ENCODE measurements around the gene SLC4A5.
"Not testable (repeated sequence)": the region's sequence is repeated elsewhere in the genome, so short reads cannot be mapped to it uniquely, and the experiment has no call there.

The SLC4A5 gene

DNA sequence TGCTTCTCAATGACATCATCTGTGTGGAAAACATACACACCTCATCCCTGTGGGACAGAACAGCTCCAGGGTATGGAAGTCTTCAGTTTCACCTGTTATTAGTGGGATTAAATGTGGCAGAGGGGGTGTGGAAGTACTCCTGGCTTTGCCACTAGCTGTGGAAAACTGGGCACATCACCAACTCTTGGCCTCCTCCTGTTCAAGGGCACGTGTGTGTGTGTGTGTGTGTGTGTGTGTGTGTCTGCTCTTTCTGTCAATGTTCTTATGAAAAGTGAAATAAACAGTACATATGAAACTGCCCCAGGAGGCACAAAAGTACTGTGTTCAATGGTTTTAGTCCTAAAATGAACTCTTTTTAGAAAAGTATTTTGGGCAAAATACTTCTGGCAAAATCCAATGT is 78.9 kb downstream of the SLC4A5 start:
- DNase-seq (ENCODE audit: low spot score): no peak

DNA sequence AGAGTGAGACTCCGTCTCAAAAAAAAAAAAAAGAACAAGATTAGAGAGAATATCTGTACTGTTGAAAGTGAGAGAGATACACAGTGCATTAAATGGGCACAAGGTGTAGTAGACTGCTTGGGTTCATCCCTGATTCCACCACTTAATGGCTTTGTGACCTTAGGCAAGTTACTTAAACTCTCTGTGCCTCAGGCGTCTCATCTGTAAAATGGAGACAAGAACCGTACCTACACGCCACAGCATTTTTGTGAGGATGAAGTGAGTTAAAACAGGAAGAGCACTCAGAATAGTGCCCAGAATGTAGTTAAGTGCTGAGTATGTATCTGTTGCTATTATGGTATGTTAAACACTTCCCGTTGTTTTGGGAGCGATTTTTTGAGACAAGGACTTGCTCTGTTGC is 80.5 kb downstream of the SLC4A5 start:
- no peak for DNase-seq (ENCODE audit: low spot score)

DNA sequence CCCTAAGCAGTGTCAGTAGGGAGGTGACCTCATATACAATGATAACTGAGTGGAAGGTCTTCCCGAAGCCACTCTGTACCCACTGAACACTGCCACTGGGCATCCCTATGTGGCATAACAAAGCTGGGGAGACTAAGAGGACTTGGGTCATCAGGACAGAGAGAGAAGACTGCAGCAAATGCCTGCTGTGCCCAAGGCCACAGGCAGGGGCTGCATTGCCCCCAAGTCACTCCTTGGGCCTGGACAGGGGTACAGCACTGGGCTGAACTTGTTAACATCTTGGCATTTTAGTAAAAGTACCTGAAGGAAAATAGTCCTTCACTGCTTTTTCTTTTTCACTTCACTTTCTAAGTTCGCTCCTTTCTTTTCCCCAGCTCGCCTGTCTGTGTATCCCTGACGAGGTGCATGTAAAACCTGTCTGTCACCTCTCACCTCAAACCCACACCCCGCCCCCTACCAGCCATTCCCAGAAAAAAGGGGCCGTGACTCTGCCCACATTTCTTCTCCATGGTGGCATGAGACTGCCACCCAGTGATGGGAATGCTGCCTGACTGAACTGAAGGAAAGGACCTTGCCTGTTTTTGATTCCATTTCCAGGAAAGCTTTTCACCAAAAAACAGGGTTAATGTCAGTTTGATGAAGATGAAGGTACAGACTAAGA is 81.9 kb downstream of the SLC4A5 start:
- peak; percentile 35 for DNase-seq (ENCODE audit: low spot score)

DNA sequence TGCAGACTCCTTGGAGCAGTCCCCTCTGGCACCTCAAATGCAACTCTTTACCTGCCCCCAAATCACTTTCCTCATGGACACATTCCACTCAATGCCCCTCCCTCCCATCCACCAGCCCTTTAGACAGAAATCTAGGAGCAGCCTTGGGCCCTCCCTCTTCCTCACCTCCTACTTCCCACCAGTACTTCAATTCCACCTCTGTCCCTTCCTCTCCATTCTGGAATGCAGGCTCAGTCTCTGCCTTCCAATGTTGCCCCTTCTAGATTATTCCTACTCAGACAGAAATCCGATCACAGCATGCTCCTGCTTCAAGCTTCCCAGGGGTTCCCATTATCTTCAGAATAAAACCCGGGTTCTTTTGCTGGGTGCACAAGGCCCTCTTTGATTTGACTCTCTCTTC is 82.7 kb downstream of the SLC4A5 start:
- no peak for DNase-seq (ENCODE audit: low spot score)

DNA sequence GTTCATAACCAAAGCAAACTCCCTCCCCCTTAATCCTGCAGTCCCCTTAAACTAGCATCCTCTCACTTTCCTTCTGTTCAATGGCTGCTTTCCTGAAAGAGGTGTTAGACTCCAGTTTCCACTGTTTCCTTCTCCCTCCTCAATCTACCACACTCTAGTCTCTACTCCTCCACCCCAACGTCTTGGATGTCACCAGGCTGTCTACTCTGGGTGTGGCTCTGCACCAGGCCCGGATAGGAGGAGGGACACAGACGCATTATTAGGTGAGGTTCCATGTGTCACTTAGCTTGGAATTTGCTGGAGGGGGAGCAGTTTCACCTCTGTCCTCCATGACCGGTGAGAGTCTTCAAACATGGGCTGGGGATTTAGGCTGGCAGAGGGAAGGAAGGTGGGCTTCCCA is 83.5 kb downstream of the SLC4A5 start:
- no peak for DNase-seq (ENCODE audit: low spot score)

DNA sequence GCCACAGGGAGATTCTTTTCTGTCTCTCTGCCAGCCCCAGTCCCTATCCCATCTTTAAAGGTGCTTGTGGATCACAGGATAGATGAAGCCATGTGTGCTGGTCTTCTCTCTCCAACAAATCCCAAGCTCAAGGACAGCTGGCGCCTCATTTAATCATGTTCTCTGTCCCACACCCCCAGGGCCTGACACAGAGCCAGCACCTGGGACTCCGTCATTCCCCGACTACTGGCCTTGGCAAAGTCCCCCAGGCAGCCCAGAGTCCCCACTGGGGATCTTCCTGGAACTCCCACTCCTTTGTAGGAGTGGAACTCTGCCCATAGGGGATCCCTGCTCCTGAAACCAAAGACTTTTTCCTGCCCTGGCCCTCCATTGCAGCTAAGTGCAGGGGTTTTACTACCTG is 84.0 kb downstream of the SLC4A5 start:
- no peak for DNase-seq (ENCODE audit: low spot score)

DNA sequence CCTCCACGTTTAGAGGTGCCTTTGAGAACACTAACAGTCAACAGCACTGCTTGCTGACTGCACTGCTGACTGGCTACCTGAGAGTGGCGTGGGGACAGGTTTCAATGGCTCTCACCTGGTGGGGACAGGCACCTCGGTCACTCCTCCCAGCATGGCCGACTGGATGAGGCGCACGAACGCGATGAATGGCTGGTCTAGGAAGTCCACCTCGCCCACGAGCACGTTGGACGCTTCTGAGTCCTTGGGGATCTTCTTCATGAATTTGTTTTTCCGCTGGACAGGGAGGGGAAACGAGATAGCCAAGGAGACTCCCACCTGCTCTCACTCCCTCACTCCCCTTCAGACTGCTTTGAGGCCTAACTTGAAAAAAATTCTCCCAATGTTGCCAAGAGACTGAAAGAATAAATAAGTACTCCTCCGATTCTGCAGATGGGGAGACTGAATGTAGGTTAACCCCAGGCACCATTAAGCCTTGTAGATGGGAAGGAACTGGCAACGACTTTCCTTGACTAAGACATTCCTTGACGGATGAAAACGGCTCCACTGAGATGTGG is 87.5 kb downstream of the SLC4A5 start:
- DNase-seq (ENCODE audit: low spot score): no peak

DNA sequence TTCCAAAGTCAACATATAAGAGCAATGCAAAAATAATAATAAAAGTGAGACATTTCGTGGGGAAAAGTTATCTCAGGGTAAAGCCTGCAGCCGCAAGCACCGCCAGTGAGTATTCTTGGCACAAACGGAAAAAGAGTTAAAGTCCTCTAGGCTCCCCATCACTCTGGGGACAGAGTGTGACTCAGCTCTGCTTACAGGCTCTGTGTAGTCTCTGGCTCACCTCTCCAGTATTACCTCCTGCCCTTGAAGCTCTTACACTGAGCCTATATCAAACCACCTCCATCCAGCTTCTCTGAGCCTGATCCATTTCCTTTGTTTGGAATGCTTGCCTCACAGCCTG is 89.3 kb downstream of the SLC4A5 start:
- no peak for DNase-seq (ENCODE audit: low spot score)

DNA sequence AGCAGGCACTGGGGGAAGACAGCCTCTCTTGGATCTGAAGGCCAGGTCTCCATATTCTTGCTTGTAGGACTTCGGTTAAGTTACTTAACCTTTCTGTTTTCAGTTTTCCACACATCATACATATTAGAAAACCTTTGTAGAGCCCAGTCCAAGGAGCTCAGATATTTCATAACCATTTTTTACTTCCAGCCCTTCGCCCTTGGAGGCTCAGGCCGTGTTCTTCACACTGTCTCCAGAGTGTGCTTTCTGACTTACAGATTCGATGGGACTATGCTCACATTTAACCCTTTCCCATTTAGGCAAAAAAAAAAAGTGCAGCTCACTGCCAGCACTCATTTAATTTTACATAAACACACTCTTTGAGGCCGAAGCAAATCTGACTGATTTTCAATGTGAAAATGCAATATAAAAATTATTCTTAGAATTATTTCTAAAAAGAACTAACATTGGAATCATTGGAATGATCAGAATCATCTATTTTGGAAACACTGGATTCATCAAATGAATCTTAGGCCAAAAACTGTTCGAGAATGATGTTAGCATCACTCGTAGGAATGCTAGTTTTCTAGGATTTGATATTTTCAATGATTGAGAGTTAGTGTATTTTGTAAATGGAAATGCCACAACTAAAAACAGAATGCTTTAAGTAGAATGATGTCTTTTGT is 89.8 kb downstream of the SLC4A5 start:
- DNase-seq (ENCODE audit: low spot score): no peak

DNA sequence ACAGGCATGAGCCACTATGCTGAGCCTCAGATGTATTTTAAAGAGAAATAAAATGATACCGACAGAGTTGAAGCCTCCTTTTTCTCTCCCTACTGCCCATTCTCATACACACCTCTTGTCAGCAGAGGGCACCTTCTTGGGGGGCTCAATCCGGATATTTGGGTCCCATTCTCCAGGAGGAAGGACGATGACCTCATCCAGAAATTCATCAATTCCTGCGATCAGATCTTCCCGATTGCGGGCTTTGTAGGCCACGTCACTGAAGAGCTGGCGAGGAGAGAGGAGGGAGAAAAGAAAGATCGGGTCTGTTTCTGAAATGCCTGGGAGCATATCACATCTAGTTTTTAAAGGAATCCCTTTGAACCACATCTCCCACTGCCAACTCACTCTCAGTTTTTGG is 90.4 kb downstream of the SLC4A5 start:
- no peak for DNase-seq (ENCODE audit: low spot score)

DNA sequence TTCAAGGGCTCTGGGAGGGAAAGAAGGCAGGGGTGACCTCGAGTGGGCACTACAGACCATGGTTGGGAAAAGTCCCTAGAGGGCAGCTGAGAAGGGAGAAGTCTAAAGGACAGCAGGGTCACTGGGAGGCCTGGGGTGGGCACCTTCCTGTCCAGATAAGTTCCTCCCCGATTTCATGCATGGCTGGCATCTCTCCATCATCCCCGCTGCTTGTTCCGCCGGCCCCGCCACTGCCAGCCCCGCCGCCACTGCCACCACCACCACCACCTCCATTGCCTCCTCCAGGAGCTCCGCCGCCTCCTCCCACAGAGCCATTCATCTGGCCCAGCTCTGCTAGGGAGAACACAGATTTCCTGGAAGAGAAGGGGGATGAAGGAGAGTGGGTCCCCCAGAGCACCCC is 91.2 kb downstream of the SLC4A5 start:
- no peak for DNase-seq (ENCODE audit: low spot score)

DNA sequence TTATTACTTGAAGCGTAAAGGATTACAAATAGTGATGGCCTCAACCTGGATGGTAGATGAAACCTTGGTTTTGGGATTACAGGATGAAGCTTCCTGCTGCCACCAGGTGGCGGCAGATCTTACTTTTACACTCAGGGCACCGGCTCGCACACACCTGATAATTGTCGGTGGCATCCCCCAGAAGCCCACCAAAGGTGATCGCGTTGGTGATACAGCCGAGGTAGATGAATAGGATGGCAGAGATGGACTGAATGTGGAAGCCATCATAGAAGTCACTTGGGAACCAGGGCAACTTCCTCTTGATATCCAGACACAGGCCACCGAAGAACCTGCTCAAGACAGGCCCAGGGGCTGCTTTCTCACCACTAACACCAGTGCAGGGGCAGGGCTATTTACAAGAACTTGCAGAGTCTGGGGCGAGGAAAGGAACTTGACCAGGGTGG is 93.0 kb downstream of the SLC4A5 start:
- peak; percentile 61 for DNase-seq (ENCODE audit: low spot score)

DNA sequence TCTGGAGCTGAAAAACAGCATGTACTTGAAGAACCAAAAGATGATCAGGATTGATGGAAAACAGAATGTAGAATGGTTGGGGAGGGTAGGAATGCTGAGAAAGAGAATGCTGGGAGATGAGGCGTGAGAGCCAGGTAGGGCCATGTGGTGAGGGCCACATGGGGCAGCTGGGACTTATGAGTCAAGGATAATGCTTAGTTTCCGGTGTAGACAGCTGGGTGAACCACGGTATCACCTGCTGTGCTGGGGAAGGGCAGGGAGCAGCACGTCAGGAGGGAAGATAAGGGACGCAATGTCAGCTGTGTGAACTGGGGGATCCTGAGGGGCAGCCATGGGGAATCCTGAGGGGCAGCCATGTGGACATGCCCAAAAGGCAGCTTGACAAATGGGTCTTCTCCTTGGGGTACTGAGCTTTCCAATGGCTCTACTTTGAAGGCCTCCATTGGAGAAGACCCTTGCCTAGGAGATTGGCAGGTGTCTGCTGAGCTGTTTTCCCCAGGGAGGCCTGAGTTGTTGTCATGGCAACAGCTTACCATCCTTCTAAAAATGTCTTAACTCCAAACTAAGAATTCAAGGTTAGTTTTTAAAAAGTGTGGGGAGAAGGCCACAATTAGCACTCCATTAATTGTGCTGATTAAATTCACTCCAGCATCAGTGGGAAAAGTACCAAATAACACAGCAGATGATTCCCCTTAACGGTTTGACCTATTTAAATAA is 93.7 kb downstream of the SLC4A5 start:
- no peak for DNase-seq (ENCODE audit: low spot score)

DNA sequence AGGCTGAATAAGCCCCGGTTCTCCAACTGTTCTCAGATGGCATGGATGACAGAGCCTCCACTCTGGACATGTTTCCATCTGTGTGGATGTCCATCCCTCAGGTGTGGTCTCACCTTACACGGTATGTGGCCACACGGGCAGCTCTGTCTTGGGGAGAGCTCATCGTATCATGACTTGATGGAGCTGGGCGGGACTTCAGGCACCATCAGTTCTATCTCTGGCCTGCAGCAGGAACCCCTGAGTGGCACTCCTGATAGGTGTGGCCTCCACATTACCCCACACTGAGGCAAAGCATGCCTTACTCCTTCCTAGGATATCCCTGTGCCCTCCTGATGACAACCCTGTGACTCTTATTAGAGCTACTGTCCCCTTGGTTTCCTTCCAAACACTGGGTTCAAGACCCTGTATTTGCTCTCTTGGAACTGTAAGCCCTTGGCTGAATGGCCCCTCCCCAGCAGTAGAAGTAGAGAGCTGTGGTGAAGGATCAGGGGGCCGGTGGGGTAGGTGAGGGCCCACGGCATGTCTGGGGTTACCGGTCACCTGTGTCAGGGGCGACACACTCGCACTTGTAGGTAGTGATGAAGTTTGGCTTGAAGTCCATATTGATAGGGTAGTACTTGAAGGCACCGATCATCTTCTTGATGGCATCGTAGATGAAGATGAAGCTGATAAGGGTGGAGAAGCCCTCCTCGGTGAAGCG is 96.6 kb downstream of the SLC4A5 start:
- no peak for DNase-seq (ENCODE audit: low spot score)

DNA sequence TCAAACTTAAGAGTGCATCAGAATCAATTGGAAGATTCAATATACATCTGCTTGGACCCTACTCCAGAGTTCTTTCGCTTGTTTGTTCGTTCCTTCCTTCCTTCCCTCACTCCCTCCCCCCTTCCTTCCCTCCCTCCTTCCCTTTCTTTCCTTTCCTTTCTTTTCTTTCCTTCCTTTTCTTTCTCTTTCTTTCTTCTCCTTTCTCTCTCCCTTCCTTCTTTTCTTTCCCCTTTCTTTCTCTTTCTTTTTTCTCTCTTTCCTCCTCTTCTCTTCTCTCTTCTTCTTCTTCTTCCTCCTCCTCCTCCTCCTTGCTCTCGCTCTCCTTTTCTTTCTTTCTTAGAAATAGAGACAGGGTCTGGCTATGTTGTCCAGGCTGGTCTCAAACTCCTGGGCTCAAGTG is 98.9 kb downstream of the SLC4A5 start:
- no peak for DNase-seq (ENCODE audit: low spot score)

DNA sequence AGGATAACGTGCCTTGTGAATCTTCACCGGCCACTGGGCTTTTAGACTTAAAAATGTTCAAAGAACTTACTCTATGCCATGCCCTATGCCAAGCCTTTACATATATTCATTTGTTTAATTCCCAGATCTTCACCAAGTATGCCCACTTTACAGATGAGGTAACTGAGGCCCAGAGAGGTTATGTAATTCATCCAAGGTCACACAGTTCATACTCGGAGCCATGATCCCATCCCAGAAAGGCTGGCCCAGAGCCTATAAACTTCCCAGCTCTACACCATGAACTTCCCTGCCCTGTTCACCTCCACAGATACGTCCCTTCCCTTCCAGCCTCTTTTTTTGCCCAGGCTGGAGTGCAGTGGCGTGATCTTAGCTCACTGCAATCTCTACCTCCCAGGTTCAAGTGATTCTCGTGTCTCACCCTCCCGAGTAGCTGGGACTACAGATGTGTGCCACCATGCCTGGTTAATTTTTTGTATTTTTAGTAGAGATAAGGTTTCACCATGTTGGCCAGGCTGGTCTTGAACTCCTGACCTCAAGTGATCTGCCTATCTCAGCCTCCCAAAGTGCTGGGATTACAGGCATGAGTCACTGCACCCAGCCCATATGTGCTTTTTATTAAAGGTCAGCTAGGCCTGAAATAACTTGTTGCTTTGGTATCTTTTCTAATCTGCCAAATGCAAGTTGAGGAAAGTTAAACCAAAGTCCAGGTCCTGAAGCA is 100.7 kb downstream of the SLC4A5 start:
- no peak for DNase-seq (ENCODE audit: low spot score)

DNA sequence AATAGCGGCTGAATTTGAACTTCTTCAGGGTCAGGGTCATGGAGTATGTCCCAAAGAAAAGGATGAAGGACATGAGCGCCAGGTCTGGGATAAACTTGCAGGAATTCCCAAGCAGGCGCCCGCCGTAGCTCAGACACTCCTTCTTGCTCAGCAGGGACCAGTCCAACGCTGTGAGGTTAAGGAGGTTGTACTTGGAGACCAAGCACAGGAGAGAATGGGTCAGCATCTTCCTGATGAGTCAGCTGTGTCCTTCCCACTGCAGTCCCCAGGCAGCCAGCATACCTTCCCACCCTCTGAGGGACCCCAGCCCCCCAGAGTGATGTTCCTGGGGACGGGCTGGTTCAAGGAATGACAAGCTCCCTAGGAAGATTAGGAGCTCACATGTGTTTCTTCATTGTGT is 103.9 kb downstream of the SLC4A5 start:
- no peak for DNase-seq (ENCODE audit: low spot score)

DNA sequence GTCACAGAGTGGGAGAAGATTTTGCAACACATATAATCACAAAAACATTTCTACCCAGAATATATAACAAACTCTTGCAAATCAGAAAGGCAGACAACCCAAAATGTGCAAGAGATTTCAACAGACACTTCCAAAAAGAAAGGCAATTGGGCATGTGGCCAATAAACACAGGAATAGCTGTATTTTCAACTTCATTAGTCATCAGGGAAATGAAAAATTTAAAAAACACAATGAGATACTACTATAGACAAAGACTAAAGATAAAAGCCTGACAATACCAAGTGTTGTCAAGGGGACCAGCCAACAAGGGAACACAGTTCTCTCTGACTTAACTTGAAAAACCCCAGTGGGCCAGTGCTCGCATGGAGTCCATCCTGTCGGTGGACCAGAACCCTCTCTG is 104.3 kb downstream of the SLC4A5 start:
- no peak for DNase-seq (ENCODE audit: low spot score)

DNA sequence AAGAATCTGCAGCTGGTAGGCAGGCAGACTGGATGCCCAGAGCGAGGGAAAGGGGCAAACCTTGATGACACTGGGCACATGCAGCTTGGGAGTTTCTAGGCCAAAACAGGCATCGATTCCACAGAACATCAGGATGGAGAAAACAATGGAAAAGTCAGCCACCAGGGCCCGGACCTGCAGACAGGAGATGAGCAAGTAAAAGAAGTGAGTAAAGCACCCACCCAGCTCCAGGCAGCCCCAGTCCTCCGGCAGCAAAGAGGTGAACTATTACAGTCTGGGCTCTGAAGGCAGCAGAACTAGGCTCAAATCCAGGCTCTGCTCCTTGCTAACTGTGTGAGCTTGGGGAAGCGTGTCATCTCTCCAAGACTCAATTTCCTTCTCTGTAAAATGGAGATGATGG is 108.2 kb downstream of the SLC4A5 start:
- no peak for DNase-seq (ENCODE audit: low spot score)

DNA sequence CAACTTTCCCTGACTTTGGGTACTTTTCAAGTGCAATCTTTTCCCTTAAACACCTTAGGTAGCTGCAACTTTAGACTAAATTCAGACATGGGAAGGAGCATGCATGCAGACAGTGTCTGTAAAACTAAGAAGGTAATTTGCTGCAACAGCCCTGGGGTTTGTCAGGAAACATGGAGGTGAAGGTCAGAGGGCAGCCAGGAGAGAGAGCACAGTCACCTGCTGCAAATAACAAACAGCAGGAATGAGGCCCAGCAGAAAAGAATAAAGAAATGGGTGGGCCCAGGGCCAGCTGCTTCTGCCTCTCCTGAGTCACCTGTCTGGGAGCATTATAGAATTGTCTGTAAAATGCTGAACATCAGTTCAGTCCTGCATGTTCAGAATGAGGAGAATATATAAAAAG is 109.6 kb downstream of the SLC4A5 start:
- DNase-seq (ENCODE audit: low spot score): no peak

DNA sequence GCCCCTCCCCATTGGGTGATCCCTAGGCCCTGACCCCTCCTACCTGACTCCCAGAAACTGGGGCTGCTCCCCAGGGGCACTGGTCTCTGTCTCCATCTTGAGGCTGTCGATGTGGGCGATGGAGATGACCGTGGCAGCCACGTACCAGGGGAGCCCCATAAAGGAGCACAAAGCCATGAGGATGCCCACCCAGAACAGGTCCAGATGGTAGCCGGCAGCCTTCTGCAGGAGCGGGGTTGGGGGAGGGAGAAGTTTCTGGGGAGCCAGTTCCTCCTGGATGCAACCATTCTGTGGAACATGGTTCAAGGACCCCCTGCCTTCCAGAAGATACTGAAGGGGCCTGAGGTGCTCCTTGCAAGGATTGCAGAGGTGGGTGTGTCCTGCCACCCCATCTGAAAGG is 110.8 kb downstream of the SLC4A5 start:
- no peak for DNase-seq (ENCODE audit: low spot score)

DNA sequence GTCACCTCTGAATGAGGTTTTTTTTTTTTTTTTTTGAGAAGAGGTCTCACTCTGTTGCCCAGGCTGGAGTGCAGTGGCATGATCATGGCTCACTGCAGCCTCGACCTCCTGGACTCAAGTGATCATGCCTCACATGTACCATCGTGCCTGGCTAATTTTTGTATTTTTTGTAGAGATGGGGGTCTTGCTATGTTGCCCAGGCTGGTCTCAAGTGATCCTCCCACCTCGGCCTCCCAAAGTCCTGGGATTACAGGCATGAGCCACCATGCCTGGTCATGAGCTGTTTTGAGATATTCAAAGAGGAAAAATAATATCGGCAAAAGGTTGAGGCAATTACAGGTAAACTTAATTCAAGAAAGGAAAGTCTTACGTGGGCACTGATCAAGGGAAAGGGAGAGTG is 113.4 kb downstream of the SLC4A5 start:
- not testable (repeated sequence) for DNase-seq (ENCODE audit: low spot score)
